Testis (tissue), 3 donors: ENCODE results near the gene IMP3. TPM values are rescaled to one million over a fixed set of nuclear protein-coding genes. Genes with fewer than 3 reads are reported as not detected.

ENCODE experiments used
- DNase-seq: peaks from one replicate; pipeline ENCODE4 v3.0.0-alpha.2; 2019
- H3K27ac ChIP-seq, 2 donors: fragments of 200-600 bp; sonication (generic); one replicate each; pipeline ENCODE4 v1.5.1; 2019
- H3K27me3 ChIP-seq: fragments of 200-600 bp; sonication (generic); one replicate; pipeline ENCODE4 v1.5.1; 2019
- H3K36me3 ChIP-seq: fragments of 200-600 bp; sonication (generic); one replicate; pipeline ENCODE4 v1.5.1; 2017; ENCODE audit warnings: low read depth; ENCODE audit errors: missing control alignments
- H3K4me1 ChIP-seq: fragments of 200-600 bp; sonication (generic); one replicate; pipeline ENCODE4 v1.5.1; 2019
- H3K4me3 ChIP-seq, 2 donors: fragments of 200-600 bp; sonication (generic); one replicate each; pipeline ENCODE4 v1.5.1; 2017 to 2019
- H3K9me3 ChIP-seq: fragments of 200-600 bp; sonication (generic); one replicate; pipeline ENCODE4 v1.5.1; 2017
- CTCF ChIP-seq, 3 experiments: fragments of 450-650 bp in 2 of 3; fragments of 200-600 bp in 1 of 3; sonication (generic) in 1 of 3; IDR thresholded peaks; one replicate each; pipeline ENCODE4 v1.5.1; 2016 to 2019; ENCODE audit warnings: antibody characterized with exemption in 3 of 3, mild to moderate bottlenecking in 2 of 3, moderate library complexity in 1 of 3
- POLR2A ChIP-seq: fragments of 450-650 bp; IDR thresholded peaks from one replicate; pipeline ENCODE4 v1.6.1; 2017; ENCODE audit warnings: antibody characterized with exemption, mild to moderate bottlenecking, moderate library complexity
- WGBS, 2 donors: methylation state at CpG; one replicate each; pipeline ENCODE4 v1.1.5; 2018; 5-methylcytosine and 5-hydroxymethylcytosine counted together
- intact Hi-C: fragments of 100-400 bp; cut with DNase I; formaldehyde crosslinking; loops from one replicate; pipeline ENCODE4 v1.15.1; 2023; ENCODE audit warnings: low total_unique reads
- polyA plus RNA-seq: library from polyadenylated mRNA; stranded (reverse); fragments of 350-450 nt; fragmentation: Illumina TruSeq; extraction: RNeasy Lipid Tissue Mini Kit (QIAGEN cat#74804); gene quantifications from one replicate; pipeline ENCODE4 v1.2.3, GENCODE V29; 2014; ENCODE audit warnings: low read depth, low replicate concordance; ENCODE audit not compliant: insufficient read depth
- total RNA-seq, 2 donors: library from RNA; depleted of rRNA; stranded (reverse); fragments of >200 nt; gene quantifications; one replicate each; pipeline ENCODE4 v1.2.3, GENCODE V29; 2016

Gene IMP3
- total and polyA plus RNA-seq, 3 donors from 2014 or later: 32.6 to 111 (median 87.5) TPM

GRCh38 chr15:75591655-75592364, 48.2 kb downstream of the IMP3 start:
- Histone ChIP-seq H3K36me3 (no peaks in the 10 kb centered on the region), H3K27me3 (no peaks in the 10 kb centered on the region), H3K9me3 (no peaks in the 10 kb centered on the region), H3K4me3 (no peak overlapping the region), H3K4me1 (peaks cover 11% of the 10 kb centered on the region), H3K27ac (no peak overlapping the region)
- TF ChIP-seq POLR2A (no peak), CTCF (IDR thresholded peaks at IDR 0.05) (no peak)
- 60 to 77% methylated on average over 4 of the region's 4 CpGs for WGBS, 2 donors
- intact Hi-C loops: no loop called here
- no peak for DNase-seq

- no peak for DNase-seq
- Histone ChIP-seq H3K36me3 (no peaks in the 10 kb centered on the region), H3K9me3 (no peaks in the 10 kb centered on the region), H3K27me3 (no peaks in the 10 kb centered on the region), H3K4me3 (no peak overlapping the region), H3K4me1 (peaks cover 7% of the 10 kb centered on the region), H3K27ac (no peak overlapping the region)
- 85 to 92% methylated on average over 2 of the region's 2 CpGs for WGBS, 2 donors
- TF ChIP-seq CTCF (IDR thresholded peaks at IDR 0.05): no peak
- intact Hi-C loops: no loop called here
Observed at GRCh38 chr15:75590239-75590638, 49.8 kb downstream of the IMP3 start.

Other genes starting within 250 kb of the IMP3 start
- 100 to 1,000 TPM in 1 of 2 donors, 10 to 100 TPM in 1; 95.0 to 100 TPM for gene SIN3A, start 188.5 kb downstream of the IMP3 start, total RNA-seq
- gene SIN3A, start 188.5 kb downstream of the IMP3 start, polyA plus RNA-seq: 65.9 TPM
- 10 to 100 TPM; 14.1 to 16.3 TPM for gene PTPN9, start 60.9 kb downstream of the IMP3 start, total RNA-seq
- 20.3 TPM for gene PTPN9, start 60.9 kb downstream of the IMP3 start, polyA plus RNA-seq
- 10 to 100 TPM; 37.0 to 44.6 TPM for gene SNUPN, start 14.5 kb downstream of the IMP3 start, total RNA-seq
- gene SNUPN, start 14.5 kb downstream of the IMP3 start, polyA plus RNA-seq: 97.5 TPM
- gene SNX33, start 7.7 kb upstream of the IMP3 start, total RNA-seq: 10 to 100 TPM in 1 of 2 donors, 1 to 10 TPM in 1; 8.3 to 11.5 TPM
- 10.5 TPM for gene SNX33, start 7.7 kb upstream of the IMP3 start, polyA plus RNA-seq
- gene CSPG4, start 72.6 kb upstream of the IMP3 start, total RNA-seq: 1 to 10 TPM; 5.2 to 6.5 TPM
- gene CSPG4, start 72.6 kb upstream of the IMP3 start, polyA plus RNA-seq: 4.4 TPM
- gene UBE2Q2, start 203.2 kb upstream of the IMP3 start, total RNA-seq: 10 to 100 TPM; 36.4 to 43.8 TPM
- 44.8 TPM for gene UBE2Q2, start 203.2 kb upstream of the IMP3 start, polyA plus RNA-seq